Stimulated activated CD4-positive, alpha-beta T cell treated with anti-CD3 and anti-CD28 coated beads, Interleukin-12 subunit alpha, Interleukin-12 subunit beta, amount 100 ng/mL, for 48 hours (primary cell): ENCODE measurements around the gene IQSEC1.

Experiments
- DNase-seq, 3 donors: peaks; one replicate each; pipeline ENCODE4 v3.0.0-alpha.2; 2020; ENCODE audit warnings: low read depth in 2 of 3, low spot score in 1 of 3

The IQSEC1 gene

DNA sequence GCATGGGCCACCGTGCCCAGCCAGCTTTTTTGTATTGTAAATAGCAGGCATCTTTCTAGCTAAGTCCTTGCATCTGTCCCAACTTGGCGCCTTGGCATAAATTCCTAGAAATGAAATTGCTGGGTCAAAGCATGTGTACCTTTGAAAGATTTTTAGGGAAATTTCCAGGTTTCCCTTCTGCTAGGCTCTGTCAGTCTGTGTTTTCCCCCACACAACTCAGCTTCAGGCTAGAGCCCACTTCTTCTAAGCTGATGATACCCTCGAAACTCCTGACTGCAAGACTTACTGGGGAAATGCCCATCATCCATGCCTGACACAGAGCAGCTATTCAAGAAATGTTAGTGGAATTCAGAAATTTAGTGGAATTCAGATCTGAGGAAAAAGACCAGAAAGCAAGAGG lies 221.0 kb downstream of the IQSEC1 start:
- DNase-seq = no peak
